Sigmoid colon (tissue), 7 donors: Measurements from ENCODE around the gene SIGLEC5. TPM values are rescaled to one million over a fixed set of nuclear protein-coding genes. Genes with fewer than 3 reads are reported as not detected.

Source experiments
- DNase-seq: peaks from one replicate; pipeline ENCODE4 v3.0.0-alpha.2; 2019
- H3K27ac ChIP-seq, 4 donors: fragments of 200-600 bp; sonication (generic); one replicate each; pipeline ENCODE4 v1.5.1; 2016 to 2019; ENCODE audit warnings: mild to moderate bottlenecking in 1 of 4
- H3K27me3 ChIP-seq, 3 donors: fragments of 200-600 bp; sonication (generic); one replicate each; pipeline ENCODE4 v1.5.1; 2019; ENCODE audit warnings: mild to moderate bottlenecking in 1 of 3
- H3K36me3 ChIP-seq, 4 donors: fragments of 200-600 bp; sonication (generic); one replicate each; pipeline ENCODE4 v1.5.1; 2016 to 2019
- H3K4me1 ChIP-seq, 4 donors: fragments of 200-600 bp; sonication (generic); one replicate each; pipeline ENCODE4 v1.5.1; 2017 to 2019
- H3K4me3 ChIP-seq, 4 donors: fragments of 200-600 bp; sonication (generic); one replicate each; pipeline ENCODE4 v1.5.1; 2017 to 2019; ENCODE audit warnings: mild to moderate bottlenecking in 2 of 4, moderate library complexity in 1 of 4
- H3K9me3 ChIP-seq, 4 donors: fragments of 200-600 bp in 3 of 4; sonication (generic) in 3 of 4; one replicate each; pipeline versions ENCODE4 v1.5.1 to v1.6.1; 2013 to 2019
- EP300 ChIP-seq, 4 donors: sonication (generic); formaldehyde crosslinking; IDR thresholded peaks; one replicate each; pipeline ENCODE4 v1.6.1; 2017; ENCODE audit warnings: antibody characterized with exemption in 4 of 4
- POLR2A ChIP-seq, 2 donors: fragments of 450-650 bp; IDR thresholded peaks; one replicate each; pipeline ENCODE4 v1.6.1; 2016; ENCODE audit warnings: antibody characterized with exemption in 2 of 2, mild to moderate bottlenecking in 2 of 2, moderate library complexity in 2 of 2
- POLR2AphosphoS5 ChIP-seq, 4 donors: sonication (generic); formaldehyde crosslinking; IDR thresholded peaks; one replicate each; pipeline ENCODE4 v1.6.1; 2017; ENCODE audit warnings: antibody characterized with exemption in 4 of 4
- WGBS, 2 donors: extraction: QIAGEN DNeasy Blood & Tissue Kit; methylation state at CpG; one replicate each; pipeline ENCODE4 v1.1.7; 2013; 5-methylcytosine and 5-hydroxymethylcytosine counted together
- intact Hi-C: fragments of 100-400 bp; cut with DNase I; formaldehyde crosslinking; loops from one replicate; pipeline ENCODE4 v1.15.1; 2023
- polyA plus RNA-seq, 3 donors: library from polyadenylated mRNA; stranded (reverse); fragments of 200-250 nt; gene quantifications; one replicate each; pipeline ENCODE4 v1.2.3, GENCODE V29; 2013
- total RNA-seq, 4 donors: library from RNA; depleted of rRNA; stranded (reverse); fragments of >200 nt; gene quantifications; one replicate each; pipeline ENCODE4 v1.1.0, GENCODE V29; 2016
- TF ChIP-seq, protein P1 (sequence below), 4 experiments: fragments of 450-650 bp in 3 of 4; fragments of 200-600 bp in 1 of 4; IDR thresholded peaks; one replicate each; pipeline ENCODE4 v1.5.1; 2016 to 2019; ENCODE audit warnings: antibody characterized with exemption in 4 of 4, mild to moderate bottlenecking in 3 of 4, moderate library complexity in 2 of 4
- donor health status: healthy with polysubstance abuse.
- donor health status: Bipolar disorder and iron deficiency.
- donor health status: healthy.

Gene SIGLEC5
- total and polyA plus RNA-seq, 7 donors, result 0.36 to 0.68 (median 0.52) TPM; not detected in 3

DNA sequence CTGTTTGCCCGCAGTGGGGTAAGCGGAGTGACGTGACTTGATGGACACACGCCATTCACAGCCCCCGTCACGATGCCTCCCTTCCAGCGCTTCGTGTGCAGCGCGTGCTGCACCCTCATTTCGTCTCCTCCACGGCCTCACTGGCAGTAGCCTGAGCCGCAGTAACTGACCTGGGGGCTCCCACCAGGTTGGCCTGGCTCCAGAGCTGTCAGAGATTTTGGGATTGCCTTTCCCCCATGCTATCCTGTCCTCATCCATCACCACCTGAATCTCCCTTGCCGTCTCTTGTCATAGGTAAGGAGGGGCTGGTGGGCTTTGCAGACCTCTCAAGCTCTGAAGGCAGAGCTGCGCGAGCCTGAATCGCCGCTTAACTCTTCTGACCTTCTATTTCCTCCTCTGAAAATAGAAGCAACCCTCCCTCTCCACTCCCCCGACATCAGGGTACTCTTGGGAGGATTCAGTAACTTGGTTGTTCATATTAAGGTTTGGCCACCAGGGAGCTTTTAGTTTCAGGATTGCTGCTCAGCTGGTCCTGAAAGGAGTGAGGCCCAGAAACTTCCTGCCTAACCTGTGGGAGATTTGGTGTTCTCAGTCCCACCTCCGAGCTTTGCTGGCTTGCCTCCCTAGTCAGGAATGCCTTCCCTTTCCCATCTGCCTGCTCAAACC lies 27.9 kb downstream of the SIGLEC5 start:
- Histone ChIP-seq H3K4me1 (no peaks in the 10 kb centered on the region), H3K4me3 (no peak overlapping the region), H3K27ac (no peak overlapping the region), H3K27me3 (peaks cover 6 to 46% (median 31%) of the 10 kb centered on the region in 3 donors), H3K36me3 (no peaks in the 10 kb centered on the region), H3K9me3 (no peaks in the 10 kb centered on the region)
- no peak for DNase-seq
- WGBS, 2 donors, result 87 to 92% methylated on average over 20 of the region's 20 CpGs
- intact Hi-C loops, result no loop called here
- no peak for TF ChIP-seq POLR2A (IDR thresholded peaks at IDR 0.05)
- no peak for TF ChIP-seq POLR2AphosphoS5 (IDR thresholded peaks at IDR 0.05)
- TF ChIP-seq, protein P1, sequence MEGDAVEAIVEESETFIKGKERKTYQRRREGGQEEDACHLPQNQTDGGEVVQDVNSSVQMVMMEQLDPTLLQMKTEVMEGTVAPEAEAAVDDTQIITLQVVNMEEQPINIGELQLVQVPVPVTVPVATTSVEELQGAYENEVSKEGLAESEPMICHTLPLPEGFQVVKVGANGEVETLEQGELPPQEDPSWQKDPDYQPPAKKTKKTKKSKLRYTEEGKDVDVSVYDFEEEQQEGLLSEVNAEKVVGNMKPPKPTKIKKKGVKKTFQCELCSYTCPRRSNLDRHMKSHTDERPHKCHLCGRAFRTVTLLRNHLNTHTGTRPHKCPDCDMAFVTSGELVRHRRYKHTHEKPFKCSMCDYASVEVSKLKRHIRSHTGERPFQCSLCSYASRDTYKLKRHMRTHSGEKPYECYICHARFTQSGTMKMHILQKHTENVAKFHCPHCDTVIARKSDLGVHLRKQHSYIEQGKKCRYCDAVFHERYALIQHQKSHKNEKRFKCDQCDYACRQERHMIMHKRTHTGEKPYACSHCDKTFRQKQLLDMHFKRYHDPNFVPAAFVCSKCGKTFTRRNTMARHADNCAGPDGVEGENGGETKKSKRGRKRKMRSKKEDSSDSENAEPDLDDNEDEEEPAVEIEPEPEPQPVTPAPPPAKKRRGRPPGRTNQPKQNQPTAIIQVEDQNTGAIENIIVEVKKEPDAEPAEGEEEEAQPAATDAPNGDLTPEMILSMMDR (IDR thresholded peaks at IDR 0.05), result no peak
- no peak for TF ChIP-seq EP300 (IDR thresholded peaks at IDR 0.05)

DNA sequence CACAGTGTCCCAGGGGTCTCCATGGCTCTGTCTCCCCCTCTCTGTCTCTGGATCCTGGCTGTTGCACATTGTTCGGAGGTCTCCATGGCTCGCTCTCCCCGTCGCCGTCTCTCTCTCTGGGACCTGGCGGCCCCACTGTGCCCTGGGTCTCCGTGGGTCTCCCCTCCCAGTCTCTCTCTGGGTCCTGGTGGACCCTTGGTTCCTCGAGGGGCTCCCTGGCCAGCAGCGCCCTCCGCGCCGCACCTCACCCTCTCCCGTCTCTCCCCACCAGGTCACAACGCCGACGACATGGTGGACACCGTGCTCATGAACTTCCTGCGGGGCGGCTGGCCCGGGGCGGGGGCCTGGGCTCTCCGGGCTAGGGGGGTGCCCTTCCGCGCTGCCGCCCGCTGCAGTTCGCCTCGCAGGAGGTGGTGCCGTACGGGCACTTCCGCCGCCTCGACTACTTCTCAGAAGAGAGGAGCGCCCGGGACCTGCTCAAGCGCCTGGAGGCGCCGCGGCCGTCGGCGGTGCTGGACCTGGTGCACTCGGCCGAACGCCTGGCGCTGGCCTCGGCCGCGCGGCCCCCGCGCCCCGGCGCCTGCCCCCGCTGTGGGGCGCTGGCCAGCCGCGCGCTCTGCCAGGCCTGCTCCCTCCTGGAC lies 29.1 kb downstream of the SIGLEC5 start:
- Histone ChIP-seq H3K36me3 (no peaks in the 10 kb centered on the region), H3K4me1 (no peaks in the 10 kb centered on the region), H3K27ac (no peak overlapping the region), H3K4me3 (no peak overlapping the region), H3K9me3 (no peaks in the 10 kb centered on the region), H3K27me3 (peaks cover 6 to 43% (median 31%) of the 10 kb centered on the region in 3 donors)
- TF ChIP-seq, protein P1 (IDR thresholded peaks at IDR 0.05), result no peak
- TF ChIP-seq EP300 (IDR thresholded peaks at IDR 0.05) (no peak), POLR2AphosphoS5 (IDR thresholded peaks at IDR 0.05) (no peak), POLR2A (IDR thresholded peaks at IDR 0.05) (no peak)
- intact Hi-C loops, result no loop called here
- WGBS, 2 donors, result 10 to 45% methylated on average over 59 of the region's 59 CpGs
- DNase-seq, result no peak

DNA sequence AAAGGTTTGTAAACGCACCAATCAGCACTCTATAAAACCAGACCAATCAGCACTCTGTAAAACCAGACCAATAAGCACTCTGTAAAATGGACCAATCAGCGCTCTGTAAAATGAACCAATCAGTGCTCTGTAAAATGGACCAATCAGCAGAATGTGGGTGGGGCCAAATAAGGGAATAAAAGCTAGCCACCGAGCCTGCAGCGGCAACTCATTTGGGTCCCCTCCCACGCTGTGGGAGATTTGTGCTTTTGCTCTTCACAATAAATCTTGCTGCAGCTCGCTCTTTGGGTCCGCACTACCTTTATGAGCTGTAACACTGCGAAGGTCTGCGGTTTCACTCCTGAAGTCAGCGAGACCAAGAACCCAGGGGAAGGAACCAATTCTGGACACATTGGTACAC lies 31.1 kb downstream of the SIGLEC5 start:
- intact Hi-C loops, result no loop called here
- H3K27me3 ChIP-seq, result peaks cover 6 to 43% (median 31%) of the 10 kb centered on the region in 3 donors
- H3K4me3 ChIP-seq, result no peak overlapping the region
- H3K4me1 ChIP-seq, result peaks cover 0 to 7% (median 4%) of the 10 kb centered on the region in 4 donors
- H3K36me3 ChIP-seq, result no peaks in the 10 kb centered on the region
- no peak for DNase-seq
- H3K9me3 ChIP-seq, result no peaks in the 10 kb centered on the region
- no peak for TF ChIP-seq POLR2AphosphoS5 (IDR thresholded peaks at IDR 0.05)
- TF ChIP-seq, protein P1 (IDR thresholded peaks at IDR 0.05), result no peak
- TF ChIP-seq EP300 (IDR thresholded peaks at IDR 0.05), result no peak
- TF ChIP-seq POLR2A (IDR thresholded peaks at IDR 0.05), result no peak
- H3K27ac ChIP-seq, result no peak overlapping the region
- WGBS, 2 donors, result 95% methylated on average over 10 of the region's 10 CpGs

DNA sequence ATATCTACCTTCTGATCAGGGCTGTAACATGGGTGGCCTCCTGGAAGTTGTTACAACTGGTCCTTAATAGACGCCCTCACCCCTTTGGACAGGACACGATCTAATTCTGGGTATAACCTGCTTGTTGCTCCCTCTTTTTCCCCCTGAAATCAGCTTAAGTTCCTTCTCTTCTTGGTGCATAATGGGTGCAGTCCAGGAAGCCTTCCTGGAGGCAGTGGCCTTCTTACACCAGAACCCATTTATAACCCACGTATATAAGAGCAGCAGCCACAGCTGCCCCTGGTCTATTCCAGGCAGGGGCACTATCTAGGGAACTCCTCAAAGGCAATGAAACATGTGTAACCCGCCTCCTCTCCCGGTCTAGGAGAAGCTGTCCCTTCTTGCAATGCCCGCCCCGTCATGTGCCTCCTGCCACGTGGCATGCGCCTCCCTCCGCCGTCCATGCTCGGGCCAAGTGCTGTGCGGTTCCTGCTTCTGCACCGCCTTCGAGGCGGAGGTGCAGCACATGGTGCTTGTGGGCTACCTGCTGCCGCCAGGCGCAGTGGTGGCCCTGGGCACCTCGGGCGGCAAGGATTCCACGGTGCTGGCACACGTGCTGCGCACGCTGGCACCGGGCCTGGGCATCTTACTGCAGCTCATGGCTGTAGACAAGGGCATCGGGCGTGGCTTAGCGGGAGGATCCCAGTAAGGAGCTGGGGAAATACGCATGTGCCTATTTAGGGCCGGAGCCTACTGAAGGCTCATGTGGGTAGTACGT lies 31.9 kb downstream of the SIGLEC5 start:
- DNase-seq, result no peak
- WGBS, 2 donors, result 95 to 96% methylated on average over 31 of the region's 31 CpGs
- Histone ChIP-seq H3K4me3 (no peak overlapping the region), H3K36me3 (no peaks in the 10 kb centered on the region), H3K9me3 (no peaks in the 10 kb centered on the region), H3K27me3 (peaks cover 6 to 43% (median 31%) of the 10 kb centered on the region in 3 donors), H3K27ac (no peak overlapping the region), H3K4me1 (peaks cover 0 to 14% (median 10%) of the 10 kb centered on the region in 4 donors)
- intact Hi-C loops, result no loop called here
- TF ChIP-seq POLR2A (IDR thresholded peaks at IDR 0.05) (no peak), POLR2AphosphoS5 (IDR thresholded peaks at IDR 0.05) (no peak), EP300 (IDR thresholded peaks at IDR 0.05) (no peak)
